A673 (cell line): ENCODE data around the gene BAG5. TPM values are rescaled to one million over a fixed set of nuclear protein-coding genes. Genes with fewer than 3 reads are reported as not detected.

Source experiments
- BruUV-seq: library from RNA; stranded (reverse); fragments of 400-500 nt; replicated peaks from 2 replicates; lab custom pipeline; 2021; lab: Mats Ljungman, UMichigan
- CTCF ChIA-PET: fragments of 300-600 bp; sonication (Branson Sonifier 250); formaldehyde crosslinking; loops from one replicate; lab custom pipeline; 2022; ENCODE audit warnings: antibody characterized with exemption; lab: Charles Lee
- POLR2A ChIA-PET: fragments of 300-600 bp; sonication (Branson Sonifier 250); formaldehyde crosslinking; loops from one replicate; lab custom pipeline; 2022; ENCODE audit warnings: antibody characterized with exemption; ENCODE audit not compliant: low non-redundant PET; lab: Charles Lee
- DNase-seq: peaks from one replicate; pipeline ENCODE4 v3.0.0-alpha.2; 2015; ENCODE audit warnings: low spot score
- H3K27ac ChIP-seq: fragments of 200-600 bp; sonication (generic); 2 replicates; pipeline ENCODE4 v1.5.1; 2016; ENCODE audit warnings: mixed run types, low read depth, mild to moderate bottlenecking, mixed read lengths, antibody characterized with exemption, low read length; ENCODE audit not compliant: poor library complexity, severe bottlenecking
- H3K27me3 ChIP-seq: fragments of 200-600 bp; sonication (generic); replicated peaks from 2 replicates; pipeline ENCODE4 v1.6.1; 2017; ENCODE audit warnings: mixed run types, low read depth, mild to moderate bottlenecking, mixed read lengths, antibody characterized with exemption, low read length; ENCODE audit not compliant: insufficient read depth, poor library complexity
- H3K36me3 ChIP-seq: fragments of 200-600 bp; sonication (generic); 2 replicates; pipeline ENCODE4 v1.6.1; 2016; ENCODE audit warnings: mixed run types, mild to moderate bottlenecking, mixed read lengths, antibody characterized with exemption, low read length; ENCODE audit not compliant: insufficient read depth, poor library complexity, severe bottlenecking
- H3K4me1 ChIP-seq: fragments of 200-600 bp; sonication (generic); 2 replicates; pipeline ENCODE4 v1.6.1; 2017; ENCODE audit warnings: mixed run types, mild to moderate bottlenecking, mixed read lengths, antibody characterized with exemption, low read length; ENCODE audit not compliant: insufficient read depth, poor library complexity, severe bottlenecking
- H3K4me3 ChIP-seq: fragments of 200-600 bp; sonication (generic); 2 replicates; pipeline ENCODE4 v1.5.1; 2016; ENCODE audit warnings: low read depth, mixed run types, mild to moderate bottlenecking, mixed read lengths, low read length; ENCODE audit not compliant: poor library complexity, severe bottlenecking
- H3K9me3 ChIP-seq: fragments of 200-600 bp; sonication (generic); 2 replicates; pipeline ENCODE4 v1.6.1; 2016; ENCODE audit warnings: mixed run types, low read depth, mild to moderate bottlenecking, mixed read lengths, antibody characterized with exemption, low read length; ENCODE audit not compliant: poor library complexity, severe bottlenecking
- EZH2 ChIP-seq: fragments of 200-600 bp; sonication (generic); IDR thresholded peaks from 2 replicates; pipeline ENCODE4 v1.6.1; 2017; ENCODE audit warnings: borderline replicate concordance, low read depth, mild to moderate bottlenecking, mixed read lengths, antibody characterized with exemption, low read length; ENCODE audit not compliant: poor library complexity, severe bottlenecking
- intact Hi-C: fragments of 100-400 bp; cut with micrococcal nuclease; formaldehyde crosslinking; loops from one replicate; pipeline ENCODE4 v1.10.0; 2022; ENCODE audit not compliant: unreplicated experiment
- total RNA-seq: library from RNA; stranded (reverse); gene quantifications from 2 replicates; pipeline ENCODE4 v1.2.3, GENCODE V29; 2021
- TF ChIP-seq, protein P1 (sequence below): fragments of 300-800, 200-600 bp; sonication (generic); conservative IDR thresholded peaks from 2 replicates; pipeline ENCODE4 v1.5.1; 2017; ENCODE audit warnings: low read depth, mild to moderate bottlenecking, antibody characterized with exemption, low read length, moderate library complexity, mixed read lengths

The BAG5 gene
- total RNA-seq, 1 experiment from 2014 or later: 39.8 TPM

DNA sequence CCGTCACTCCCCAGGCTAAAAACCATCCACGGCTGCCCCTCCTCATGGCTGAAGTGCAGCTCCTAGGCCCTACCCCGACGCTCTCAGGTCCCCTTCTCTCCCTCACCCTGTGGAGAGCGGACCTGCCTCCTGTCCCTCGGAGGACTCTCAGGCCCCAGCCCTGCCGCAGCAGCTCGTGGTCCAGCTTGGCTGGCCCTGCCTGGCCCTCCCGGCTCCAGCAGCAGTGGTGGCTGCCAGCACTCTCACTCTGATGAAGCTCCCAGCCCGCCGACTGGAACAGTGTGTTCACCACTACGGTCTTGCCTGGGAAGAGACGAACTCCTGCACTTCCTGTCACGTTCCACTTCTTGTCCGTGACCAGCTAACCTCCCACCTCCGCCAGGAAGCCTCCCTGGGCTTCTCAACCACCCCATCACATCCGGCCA lies 11.1 kb downstream of the BAG5 start:
- no peak for DNase-seq
- Histone ChIP-seq H3K27me3 (no peaks in the 10 kb centered on the region), H3K36me3 (no peaks in the 10 kb centered on the region), H3K4me3 (no peak overlapping the region), H3K9me3 (no peaks in the 10 kb centered on the region), H3K4me1 (no peaks in the 10 kb centered on the region), H3K27ac (no peak overlapping the region)
- CTCF ChIA-PET: interaction anchor here (0.6 kb wide), 2 partner anchors 30 to 363 kb away, joined by 3 to 4 read pairs; no protein-coding TSS in a partner anchor
- TF ChIP-seq EZH2: no peak
- TF ChIP-seq, protein P1, sequence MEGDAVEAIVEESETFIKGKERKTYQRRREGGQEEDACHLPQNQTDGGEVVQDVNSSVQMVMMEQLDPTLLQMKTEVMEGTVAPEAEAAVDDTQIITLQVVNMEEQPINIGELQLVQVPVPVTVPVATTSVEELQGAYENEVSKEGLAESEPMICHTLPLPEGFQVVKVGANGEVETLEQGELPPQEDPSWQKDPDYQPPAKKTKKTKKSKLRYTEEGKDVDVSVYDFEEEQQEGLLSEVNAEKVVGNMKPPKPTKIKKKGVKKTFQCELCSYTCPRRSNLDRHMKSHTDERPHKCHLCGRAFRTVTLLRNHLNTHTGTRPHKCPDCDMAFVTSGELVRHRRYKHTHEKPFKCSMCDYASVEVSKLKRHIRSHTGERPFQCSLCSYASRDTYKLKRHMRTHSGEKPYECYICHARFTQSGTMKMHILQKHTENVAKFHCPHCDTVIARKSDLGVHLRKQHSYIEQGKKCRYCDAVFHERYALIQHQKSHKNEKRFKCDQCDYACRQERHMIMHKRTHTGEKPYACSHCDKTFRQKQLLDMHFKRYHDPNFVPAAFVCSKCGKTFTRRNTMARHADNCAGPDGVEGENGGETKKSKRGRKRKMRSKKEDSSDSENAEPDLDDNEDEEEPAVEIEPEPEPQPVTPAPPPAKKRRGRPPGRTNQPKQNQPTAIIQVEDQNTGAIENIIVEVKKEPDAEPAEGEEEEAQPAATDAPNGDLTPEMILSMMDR: no peak
- POLR2A ChIA-PET: no interaction called here
- no TSS peak for BruUV-seq
- intact Hi-C loops: no loop called here

DNA sequence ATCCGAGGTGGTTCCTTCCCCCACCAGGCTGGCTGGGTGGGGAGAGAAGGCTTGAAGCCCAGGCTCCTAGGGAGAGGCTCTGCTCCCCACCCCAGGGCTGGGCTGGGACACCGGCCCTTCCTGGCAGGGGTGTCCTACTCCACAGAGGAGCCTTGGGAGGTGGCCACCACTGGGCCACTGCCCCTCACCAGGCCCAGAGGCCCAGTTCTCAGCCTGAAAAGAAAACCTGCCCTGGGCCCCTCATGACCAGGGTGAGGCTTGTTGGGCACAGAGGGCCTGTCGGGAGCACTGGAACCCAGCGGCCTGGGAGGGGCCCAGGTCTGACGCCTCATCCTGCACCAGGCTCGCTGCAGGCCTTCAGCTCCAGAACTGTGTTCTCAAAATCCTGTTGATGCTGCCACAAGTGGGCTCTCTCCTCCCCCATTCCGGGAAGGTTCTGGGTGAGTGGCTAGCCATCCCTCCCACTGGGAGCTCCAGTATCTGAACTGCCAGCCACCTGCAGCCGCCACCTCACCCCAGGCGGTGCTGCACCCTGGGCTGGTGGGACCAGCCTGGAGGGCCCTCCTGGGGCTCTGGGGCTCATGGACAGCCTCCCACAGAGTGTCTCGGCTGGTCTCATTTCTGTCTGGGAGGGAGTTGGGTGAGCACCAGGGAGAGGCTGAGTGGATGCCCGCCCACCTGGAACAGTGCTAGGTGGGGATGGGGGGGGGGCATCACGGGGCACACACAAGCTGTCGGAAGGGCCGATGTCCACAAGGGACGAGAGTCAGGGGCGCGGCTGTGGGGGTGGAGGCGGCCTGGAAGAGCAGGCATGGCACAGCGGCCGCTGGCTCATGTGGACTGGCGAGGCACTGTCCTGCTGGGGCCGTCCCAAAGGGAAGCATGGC lies 11.8 kb downstream of the BAG5 start:
- intact Hi-C loops: no loop called here
- Histone ChIP-seq H3K27me3 (no peaks in the 10 kb centered on the region), H3K36me3 (no peaks in the 10 kb centered on the region), H3K4me1 (no peaks in the 10 kb centered on the region), H3K27ac (no peak overlapping the region), H3K4me3 (no peak overlapping the region), H3K9me3 (no peaks in the 10 kb centered on the region)
- no peak for DNase-seq
- ChIA-PET CTCF (interaction anchor here (0.6 kb wide), 2 partner anchors 30 to 364 kb away, joined by 3 to 4 read pairs; no protein-coding TSS in a partner anchor), POLR2A (no interaction called here)
- BruUV-seq: no TSS peak
- TF ChIP-seq EZH2: no peak
- TF ChIP-seq, protein P1: no peak

DNA sequence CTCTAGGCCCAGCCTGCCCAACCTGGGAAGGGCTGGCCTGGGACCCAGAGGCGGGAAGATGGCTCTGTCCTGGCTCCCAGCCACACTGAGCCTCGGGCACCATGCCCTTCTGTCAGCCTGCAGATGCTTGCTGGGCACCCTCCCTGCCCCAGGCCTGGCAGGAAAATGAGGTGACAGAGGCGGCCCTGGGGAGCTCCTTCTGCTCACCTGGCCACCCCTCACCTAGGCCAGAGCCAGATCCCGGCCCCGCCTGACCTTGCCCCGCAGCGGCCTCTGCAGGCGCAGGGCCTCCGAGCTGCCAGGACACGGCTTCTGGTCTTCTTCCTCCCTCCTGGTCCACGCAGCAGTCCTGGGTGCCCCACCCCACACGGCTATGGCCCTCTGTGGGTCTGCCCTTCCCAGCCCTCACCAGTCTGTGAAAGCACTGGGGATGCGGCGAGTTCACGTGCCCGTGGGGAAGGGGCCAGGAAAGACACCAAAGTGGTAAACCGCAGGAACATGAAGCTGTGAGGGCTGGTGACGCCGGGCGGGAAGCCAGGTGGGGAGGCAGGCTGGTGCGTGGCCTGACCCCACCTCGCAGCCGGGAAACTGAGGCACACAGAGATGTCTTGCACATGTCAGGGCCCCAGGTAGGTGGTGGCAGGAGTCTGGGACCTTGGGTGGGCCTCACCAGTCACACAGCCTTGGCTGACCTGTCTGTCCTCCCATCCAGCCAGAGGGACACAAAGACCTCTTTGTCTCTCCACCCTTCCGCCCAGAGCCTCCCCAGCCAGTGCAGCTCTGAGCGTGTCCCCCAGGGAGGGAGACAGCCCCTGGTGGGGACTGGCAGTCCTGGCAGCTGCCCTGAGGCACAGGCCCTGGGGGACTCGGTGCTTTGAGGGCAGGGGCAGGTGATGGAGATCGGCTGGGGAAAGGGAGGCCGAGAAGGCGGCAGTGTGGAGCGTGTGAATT lies 12.8 kb downstream of the BAG5 start:
- ChIA-PET CTCF (no interaction called here), POLR2A (no interaction called here)
- DNase-seq: no peak
- intact Hi-C loops: loop anchor here (5.0 kb wide), 1 partner anchor 47 kb away; no protein-coding TSS in a partner anchor
- Histone ChIP-seq H3K4me1 (peaks cover 6% of the 10 kb centered on the region), H3K27me3 (no peaks in the 10 kb centered on the region), H3K4me3 (no peak overlapping the region), H3K36me3 (no peaks in the 10 kb centered on the region), H3K27ac (no peak overlapping the region), H3K9me3 (no peaks in the 10 kb centered on the region)
- no peak for TF ChIP-seq EZH2
- TF ChIP-seq, protein P1: no peak
- BruUV-seq: no TSS peak
